ENCODE results near the gene RNH1. TPM values are rescaled to one million over a fixed set of nuclear protein-coding genes. Genes with fewer than 3 reads are reported as not detected.

RNH1 gene
- total and polyA plus RNA-seq, 10 of the 15 experiments (the other 5 are each of a cell fraction or from before 2014, with no cell fraction given) = 2.3 to 162 (median 72.1) TPM

GRCh38 chr11:472272-472671 lies 34.8 kb downstream of the RNH1 start (continued):
- TF ChIP-seq, protein P1, sequence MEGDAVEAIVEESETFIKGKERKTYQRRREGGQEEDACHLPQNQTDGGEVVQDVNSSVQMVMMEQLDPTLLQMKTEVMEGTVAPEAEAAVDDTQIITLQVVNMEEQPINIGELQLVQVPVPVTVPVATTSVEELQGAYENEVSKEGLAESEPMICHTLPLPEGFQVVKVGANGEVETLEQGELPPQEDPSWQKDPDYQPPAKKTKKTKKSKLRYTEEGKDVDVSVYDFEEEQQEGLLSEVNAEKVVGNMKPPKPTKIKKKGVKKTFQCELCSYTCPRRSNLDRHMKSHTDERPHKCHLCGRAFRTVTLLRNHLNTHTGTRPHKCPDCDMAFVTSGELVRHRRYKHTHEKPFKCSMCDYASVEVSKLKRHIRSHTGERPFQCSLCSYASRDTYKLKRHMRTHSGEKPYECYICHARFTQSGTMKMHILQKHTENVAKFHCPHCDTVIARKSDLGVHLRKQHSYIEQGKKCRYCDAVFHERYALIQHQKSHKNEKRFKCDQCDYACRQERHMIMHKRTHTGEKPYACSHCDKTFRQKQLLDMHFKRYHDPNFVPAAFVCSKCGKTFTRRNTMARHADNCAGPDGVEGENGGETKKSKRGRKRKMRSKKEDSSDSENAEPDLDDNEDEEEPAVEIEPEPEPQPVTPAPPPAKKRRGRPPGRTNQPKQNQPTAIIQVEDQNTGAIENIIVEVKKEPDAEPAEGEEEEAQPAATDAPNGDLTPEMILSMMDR (IDR thresholded peaks at IDR 0.05 in 2 of 3, conservative IDR thresholded peaks at IDR 0.05 in 1 of 3; ENCODE audit: control insufficient read depth in 2 of 3, extremely low read depth in 1 of 3, insufficient read depth in 1 of 3, low read depth in 3 of 3, low read length in 3 of 3) = no peak

- no peak overlapping the region for H3K27ac ChIP-seq (ENCODE audit: control insufficient read depth, insufficient read depth)
- ChIA-PET SMC1A (ENCODE audit: uncharacterized antibody, unreplicated experiment) (no interaction called here), RAD21 (ENCODE audit: unreplicated experiment) (no interaction called here), CTCF (no interaction called here), POLR2A (no interaction called here)
- DNase-seq (ENCODE audit: low read depth, low spot score) (no peak), FAIRE-seq (no peak), ATAC-seq (no peak)
- BruUV-seq (replicated peaks) = no TSS peak
- no peak for TF ChIP-seq E2F8 (IDR thresholded peaks at IDR 0.05; ENCODE audit: low read depth, partially characterized antibody)
- no peak for TF ChIP-seq CHD4 (IDR thresholded peaks at IDR 0.05)
- no peak for TF ChIP-seq USF2 (IDR thresholded peaks at IDR 0.05; ENCODE audit: borderline replicate concordance, low read depth, low read length)
- H3K36me3 ChIP-seq (ENCODE audit: control insufficient read depth in 2 of 2, insufficient read depth in 2 of 2, low read length in 1 of 2) = no peaks in the 10 kb centered on the region; a peak in 1 of 4 replicates
- H3K4me2 ChIP-seq (ENCODE audit: control insufficient read depth, insufficient read depth) = no peak overlapping the region
- no peaks in the 10 kb centered on the region for H3K27me3 ChIP-seq (replicated peaks in 1 of 2; ENCODE audit: control insufficient read depth in 2 of 2, insufficient read depth in 2 of 2, low read length in 1 of 2)
- in situ Hi-C loops (cut with MboI) (no loop called here), intact Hi-C loops (cut with micrococcal nuclease; ENCODE audit: unreplicated experiment) (no loop called here)
- H2AFZ ChIP-seq (ENCODE audit: control insufficient read depth, low read depth, low read length) = no peak overlapping the region
- no peaks in the 10 kb centered on the region for H4K20me1 ChIP-seq (ENCODE audit: control insufficient read depth, insufficient read depth)
- no peaks in the 10 kb centered on the region for H3K4me1 ChIP-seq (ENCODE audit: control insufficient read depth, insufficient read depth, low read length)
- H3K9ac ChIP-seq (ENCODE audit: control insufficient read depth, insufficient read depth, low read length) = no peak overlapping the region
- no peak overlapping the region for H3K4me3 ChIP-seq
- no peaks in the 10 kb centered on the region for H3K79me2 ChIP-seq (ENCODE audit: control insufficient read depth, insufficient read depth, low read length)
- H3K9me3 ChIP-seq (replicated peaks; ENCODE audit: control insufficient read depth, insufficient read depth, low read length) = no peaks in the 10 kb centered on the region
- WGBS (ENCODE audit: insufficient coverage, insufficient replicate concordance, low lambda C conversion rate, missing lambda C conversion rate) = 95% methylated on average over 33 of the region's 61 CpGs
These were observed 35.4 kb downstream of the RNH1 start for GRCh38 chr11:471468-472145.
